ENCODE results near the gene GPHB5.

GRCh38 chr14:63283884-63284248, 34.9 kb downstream of the GPHB5 start:
- TF ChIP-seq CTCF (conservative IDR thresholded peaks at IDR 0.05; ENCODE audit: low read depth, low read length), result no peak
- TF ChIP-seq EZH2phosphoT487 (IDR thresholded peaks at IDR 0.05; ENCODE audit: borderline replicate concordance, low read length), result no peak

All from PC-3 (cell line).